HCT116 (cell line): ENCODE data around the gene GOLGA1. TPM values are rescaled to one million over a fixed set of nuclear protein-coding genes. Genes with fewer than 3 reads are reported as not detected.

Experiments used
- ATAC-seq: fragments of 200-7000 bp; cut with Tn5 transposase; 2 replicates; pipeline ENCODE4 v1.9.1; 2020; ENCODE audit warnings: mild to moderate bottlenecking, moderate library complexity
- BruUV-seq: library from RNA; stranded (reverse); fragments of 400-500 nt; replicated peaks from 2 replicates; lab custom pipeline; 2021; lab: Mats Ljungman, UMichigan
- CTCF ChIA-PET: fragments of 300-600 bp; sonication (Branson Sonifier 250); formaldehyde crosslinking; loops from one replicate; lab custom pipeline; 2021; ENCODE audit warnings: antibody characterized with exemption; lab: Charles Lee
- POLR2A ChIA-PET: fragments of 300-600, 350-600 bp; sonication (Branson Sonifier 250); formaldehyde crosslinking; loops from one replicate; lab custom pipeline; 2021; ENCODE audit warnings: antibody characterized with exemption; lab: Charles Lee
- RAD21 ChIA-PET, 2 experiments: fragments of 300-600 bp; sonication (Branson Sonifier 250); formaldehyde crosslinking; loops; one replicate each; lab custom pipeline; 2023; ENCODE audit warnings: low total read pairs in 2 of 2; ENCODE audit not compliant: uncharacterized antibody in 2 of 2, unreplicated experiment in 2 of 2, low non-redundant PET in 1 of 2; lab: Charles Lee
- DNase-seq: peaks from one replicate; pipeline ENCODE4 v3.0.0-alpha.2; 2010; ENCODE audit warnings: low read depth, low spot score
- H2AFZ ChIP-seq: fragments of 200-600 bp; shearing (Covaris generic), sonication (generic); 2 replicates; pipeline ENCODE4 v1.6.1; 2017; ENCODE audit warnings: low read depth, mixed run types, mixed read lengths, antibody characterized with exemption, low read length; ENCODE audit not compliant: poor library complexity, severe bottlenecking
- H3K27ac ChIP-seq: 2 replicates; pipeline ENCODE4 v1.5.1; 2012; ENCODE audit warnings: low read depth, low read length
- H3K27me3 ChIP-seq: fragments of 200-600 bp; sonication (generic); 2 replicates; pipeline ENCODE4 v1.6.1; 2016; ENCODE audit warnings: mixed run types, low read length, mixed read lengths; ENCODE audit not compliant: insufficient read depth
- H3K36me3 ChIP-seq, 2 experiments: fragments of 200-500 bp in 1 of 2; fragments of 200-600 bp in 1 of 2; sonication (Bioruptor generic) in 1 of 2; sonication (generic) in 1 of 2; 2 replicates each; pipeline versions ENCODE4 v1.5.1 to v1.6.1; 2014 to 2016; ENCODE audit warnings: low read length in 2 of 2, inconsistent platforms in 1 of 2, mixed read lengths in 1 of 2, mixed run types in 1 of 2; ENCODE audit not compliant: insufficient read depth in 2 of 2, control insufficient read depth in 1 of 2
- H3K4me1 ChIP-seq, 2 experiments: fragments of 200-600 bp in 1 of 2; sonication (generic) in 1 of 2; 2 replicates each; pipeline versions ENCODE4 v1.5.1 to v1.6.1; 2012 to 2017; ENCODE audit warnings: low read length in 2 of 2, inconsistent platforms in 1 of 2, mild to moderate bottlenecking in 1 of 2, mixed read lengths in 1 of 2, mixed run types in 1 of 2, moderate library complexity in 1 of 2; ENCODE audit not compliant: insufficient read depth in 2 of 2, control insufficient read depth in 1 of 2
- H3K4me2 ChIP-seq: fragments of 200-600 bp; sonication (generic); 2 replicates; pipeline ENCODE4 v1.6.1; 2017; ENCODE audit warnings: mixed run types, low read length, mixed read lengths
- H3K4me3 ChIP-seq, 2 experiments: fragments of 200-600 bp in 1 of 2; sonication (generic) in 1 of 2; replicated peaks in 1 of 2; 2 replicates each; pipeline ENCODE4 v1.5.1; 2011 to 2016; ENCODE audit warnings: low read length in 2 of 2, control low read depth in 1 of 2, low read depth in 1 of 2, mild to moderate bottlenecking in 1 of 2, mixed read lengths in 1 of 2, mixed run types in 1 of 2
- H3K79me2 ChIP-seq: fragments of 200-600 bp; sonication (generic); 2 replicates; pipeline ENCODE4 v1.6.1; 2017; ENCODE audit warnings: mild to moderate bottlenecking, mixed run types, low read length, moderate library complexity, mixed read lengths; ENCODE audit not compliant: insufficient read depth
- H3K9ac ChIP-seq: fragments of 200-600 bp; sonication (generic); 2 replicates; pipeline ENCODE4 v1.6.1; 2016; ENCODE audit warnings: low read length, mixed read lengths
- H3K9me2 ChIP-seq: fragments of 200-600 bp; sonication (generic), shearing (Covaris generic); 2 replicates; pipeline ENCODE4 v1.6.1; 2017; ENCODE audit warnings: mixed run types, mild to moderate bottlenecking, moderate library complexity; ENCODE audit not compliant: insufficient read depth
- H3K9me3 ChIP-seq, 2 experiments: fragments of 200-500 bp in 1 of 2; fragments of 200-600 bp in 1 of 2; sonication (Bioruptor generic) in 1 of 2; sonication (generic) in 1 of 2; 2 replicates each; pipeline ENCODE4 v1.6.1; 2014 to 2017; ENCODE audit warnings: low read length in 2 of 2, mixed read lengths in 2 of 2, inconsistent platforms in 1 of 2, low read depth in 1 of 2, mild to moderate bottlenecking in 1 of 2, mixed run types in 1 of 2, moderate library complexity in 1 of 2; ENCODE audit not compliant: control insufficient read depth in 1 of 2, insufficient read depth in 1 of 2
- H4K20me1 ChIP-seq: fragments of 200-600 bp; sonication (generic), shearing (Covaris generic); 2 replicates; pipeline ENCODE4 v1.6.1; 2017; ENCODE audit warnings: mixed run types, mild to moderate bottlenecking, moderate library complexity; ENCODE audit not compliant: insufficient read depth
- CEBPB ChIP-seq: IDR thresholded peaks from 2 replicates; pipeline ENCODE4 v1.6.1; 2012; ENCODE audit warnings: low read depth
- CTCF ChIP-seq, 3 experiments: fragments of 200-600 bp in 1 of 3; sonication (generic) in 1 of 3; IDR thresholded peaks in 2 of 3; conservative IDR thresholded peaks in 1 of 3; 2 replicates each; pipeline ENCODE4 v1.5.1; 2012 to 2017; ENCODE audit warnings: low read depth in 2 of 3, low read length in 2 of 3, antibody characterized with exemption in 1 of 3, borderline replicate concordance in 1 of 3, control low read depth in 1 of 3, mild to moderate bottlenecking in 1 of 3, mixed read lengths in 1 of 3, mixed run types in 1 of 3, moderate library complexity in 1 of 3; ENCODE audit not compliant: insufficient read depth in 1 of 3
- EGR1 ChIP-seq: IDR thresholded peaks from 2 replicates; pipeline ENCODE4 v1.6.1; 2012; ENCODE audit warnings: low read depth
- ELF1 ChIP-seq: IDR thresholded peaks from 2 replicates; pipeline ENCODE4 v1.6.1; 2012; ENCODE audit warnings: low read depth, borderline replicate concordance
- EZH2phosphoT487 ChIP-seq: fragments of 200-600 bp; IDR thresholded peaks from 2 replicates; pipeline ENCODE4 v1.6.1; 2018; ENCODE audit warnings: antibody characterized with exemption, borderline replicate concordance
- FOSL1 ChIP-seq: IDR thresholded peaks from 2 replicates; pipeline ENCODE4 v1.6.1; 2012; ENCODE audit warnings: low read depth
- JUND ChIP-seq: IDR thresholded peaks from 2 replicates; pipeline ENCODE4 v1.6.1; 2012
- POLR2A ChIP-seq: IDR thresholded peaks from 2 replicates; pipeline ENCODE4 v1.7.0; 2011; ENCODE audit warnings: borderline replicate concordance; ENCODE audit not compliant: insufficient read depth, insufficient read length; ENCODE audit errors: extremely low read depth
- RAD21 ChIP-seq: IDR thresholded peaks from 2 replicates; pipeline ENCODE4 v1.6.1; 2012; ENCODE audit warnings: low read depth, mild to moderate bottlenecking
- SIN3A ChIP-seq: IDR thresholded peaks from 2 replicates; pipeline ENCODE4 v1.6.1; 2012; ENCODE audit warnings: low read depth
- SP1 ChIP-seq: IDR thresholded peaks from 2 replicates; pipeline ENCODE4 v1.6.1; 2012; ENCODE audit warnings: low read depth
- SRF ChIP-seq: IDR thresholded peaks from 2 replicates; pipeline ENCODE4 v1.6.1; 2012; ENCODE audit warnings: low read depth
- TCF7L2 ChIP-seq: IDR thresholded peaks from 2 replicates; pipeline ENCODE4 v1.7.0; 2011; ENCODE audit warnings: borderline replicate concordance, inconsistent platforms; ENCODE audit not compliant: insufficient read depth, insufficient read length; ENCODE audit errors: extremely low read depth
- YY1 ChIP-seq: IDR thresholded peaks from 2 replicates; pipeline ENCODE4 v1.6.1; 2011; ENCODE audit warnings: low read length, low read depth, moderate library complexity, mild to moderate bottlenecking; ENCODE audit not compliant: insufficient replicate concordance; ENCODE audit errors: extremely low read depth
- intact Hi-C: fragments of 100-400 bp; cut with micrococcal nuclease; formaldehyde crosslinking; loops from 2 replicates; pipeline ENCODE4 v1.10.0; 2022
- total RNA-seq: library from RNA; stranded (reverse); gene quantifications from one replicate; pipeline ENCODE4 v1.2.1, GENCODE V29; 2021; ENCODE audit not compliant: unreplicated experiment
- TF ChIP-seq, protein P1 (sequence below): IDR thresholded peaks from 2 replicates; pipeline ENCODE4 v1.6.1; 2012; ENCODE audit warnings: low read depth
- TF ChIP-seq, protein P2 (sequence below): IDR thresholded peaks from 2 replicates; pipeline ENCODE4 v1.6.1; 2012
- TF ChIP-seq, protein P3 (sequence below): IDR thresholded peaks from 2 replicates; pipeline ENCODE4 v1.6.1; 2011; ENCODE audit warnings: mild to moderate bottlenecking, low read length, moderate library complexity; ENCODE audit not compliant: insufficient replicate concordance; ENCODE audit errors: extremely low read depth
- TF ChIP-seq, protein P4 (sequence below): IDR thresholded peaks from 2 replicates; pipeline ENCODE4 v1.6.1; 2012

The GOLGA1 gene
- total RNA-seq, 1 experiment from 2014 or later: 13.1 TPM

DNA sequence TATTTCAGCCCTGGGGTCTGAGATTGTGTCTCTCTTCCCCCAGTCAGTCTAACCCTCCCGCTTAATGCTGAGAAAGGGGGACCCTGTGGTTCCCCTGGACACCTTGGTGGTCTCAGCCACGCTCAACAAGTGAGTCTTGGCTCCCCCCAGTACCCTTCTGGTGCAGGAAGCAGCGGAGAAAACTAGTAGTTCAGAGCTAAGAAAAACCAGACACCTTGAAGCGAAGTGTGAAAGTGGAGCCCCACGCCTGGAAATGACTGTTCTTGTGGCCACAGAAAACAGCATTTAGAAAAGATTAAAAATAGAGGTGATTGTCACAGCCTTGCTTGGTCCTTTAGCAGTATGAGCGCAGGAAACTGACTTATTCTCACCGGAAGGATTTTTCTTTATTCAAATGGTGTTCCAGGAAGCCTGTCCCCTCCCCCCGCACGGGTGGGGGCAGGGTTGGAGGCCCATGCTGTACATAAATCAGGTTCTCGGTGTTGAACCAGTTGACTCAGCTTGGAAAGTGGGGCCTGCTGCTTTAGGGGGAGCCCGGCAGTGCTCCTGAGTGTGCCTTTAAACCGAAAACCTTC is 70.8 kb downstream of the GOLGA1 start:
- ATAC-seq (no peak), DNase-seq (no peak)
- Histone ChIP-seq H3K27ac (peak overlapping the region; percentile 96), H4K20me1 (peaks cover 17% of the 10 kb centered on the region; the same call in 1 of the 2 replicates), H3K4me1 (peaks cover 19 to 48% of the 10 kb centered on the region in 2 experiments), H3K4me3 (peak overlapping the region; percentile 91 to 94), H3K9me2 (no peaks in the 10 kb centered on the region), H3K27me3 (no peaks in the 10 kb centered on the region), H3K9me3 (no peaks in the 10 kb centered on the region), H2AFZ (no peak overlapping the region), H3K79me2 (peaks cover 81% of the 10 kb centered on the region), H3K4me2 (peak overlapping the region; percentile 84), H3K9ac (peak overlapping the region; percentile 98), H3K36me3 (peaks cover 7 to 29% of the 10 kb centered on the region in 2 experiments; a peak in 2 of 4 replicates)
- TSS peak; percentile 59 for BruUV-seq
- RAD21 ChIA-PET: no interaction called here
- intact Hi-C loops: no loop called here
- CTCF ChIA-PET: no interaction called here
- TF ChIP-seq TCF7L2: no peak
- no peak for TF ChIP-seq JUND
- no peak for TF ChIP-seq SIN3A
- TF ChIP-seq, protein P1, sequence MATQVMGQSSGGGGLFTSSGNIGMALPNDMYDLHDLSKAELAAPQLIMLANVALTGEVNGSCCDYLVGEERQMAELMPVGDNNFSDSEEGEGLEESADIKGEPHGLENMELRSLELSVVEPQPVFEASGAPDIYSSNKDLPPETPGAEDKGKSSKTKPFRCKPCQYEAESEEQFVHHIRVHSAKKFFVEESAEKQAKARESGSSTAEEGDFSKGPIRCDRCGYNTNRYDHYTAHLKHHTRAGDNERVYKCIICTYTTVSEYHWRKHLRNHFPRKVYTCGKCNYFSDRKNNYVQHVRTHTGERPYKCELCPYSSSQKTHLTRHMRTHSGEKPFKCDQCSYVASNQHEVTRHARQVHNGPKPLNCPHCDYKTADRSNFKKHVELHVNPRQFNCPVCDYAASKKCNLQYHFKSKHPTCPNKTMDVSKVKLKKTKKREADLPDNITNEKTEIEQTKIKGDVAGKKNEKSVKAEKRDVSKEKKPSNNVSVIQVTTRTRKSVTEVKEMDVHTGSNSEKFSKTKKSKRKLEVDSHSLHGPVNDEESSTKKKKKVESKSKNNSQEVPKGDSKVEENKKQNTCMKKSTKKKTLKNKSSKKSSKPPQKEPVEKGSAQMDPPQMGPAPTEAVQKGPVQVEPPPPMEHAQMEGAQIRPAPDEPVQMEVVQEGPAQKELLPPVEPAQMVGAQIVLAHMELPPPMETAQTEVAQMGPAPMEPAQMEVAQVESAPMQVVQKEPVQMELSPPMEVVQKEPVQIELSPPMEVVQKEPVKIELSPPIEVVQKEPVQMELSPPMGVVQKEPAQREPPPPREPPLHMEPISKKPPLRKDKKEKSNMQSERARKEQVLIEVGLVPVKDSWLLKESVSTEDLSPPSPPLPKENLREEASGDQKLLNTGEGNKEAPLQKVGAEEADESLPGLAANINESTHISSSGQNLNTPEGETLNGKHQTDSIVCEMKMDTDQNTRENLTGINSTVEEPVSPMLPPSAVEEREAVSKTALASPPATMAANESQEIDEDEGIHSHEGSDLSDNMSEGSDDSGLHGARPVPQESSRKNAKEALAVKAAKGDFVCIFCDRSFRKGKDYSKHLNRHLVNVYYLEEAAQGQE: no peak
- TF ChIP-seq, protein P2, sequence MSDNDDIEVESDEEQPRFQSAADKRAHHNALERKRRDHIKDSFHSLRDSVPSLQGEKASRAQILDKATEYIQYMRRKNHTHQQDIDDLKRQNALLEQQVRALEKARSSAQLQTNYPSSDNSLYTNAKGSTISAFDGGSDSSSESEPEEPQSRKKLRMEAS: no peak
- TF ChIP-seq CTCF (IDR thresholded peaks at IDR 0.05 in 2 of 3, conservative IDR thresholded peaks at IDR 0.05 in 1 of 3; ENCODE audit: borderline replicate concordance in 1 of 3, insufficient read depth in 1 of 3, low read depth in 2 of 3, low read length in 2 of 3): no peak
- TF ChIP-seq CEBPB: no peak
- TF ChIP-seq POLR2A: no peak
- no peak for TF ChIP-seq EGR1
- TF ChIP-seq, protein P3, sequence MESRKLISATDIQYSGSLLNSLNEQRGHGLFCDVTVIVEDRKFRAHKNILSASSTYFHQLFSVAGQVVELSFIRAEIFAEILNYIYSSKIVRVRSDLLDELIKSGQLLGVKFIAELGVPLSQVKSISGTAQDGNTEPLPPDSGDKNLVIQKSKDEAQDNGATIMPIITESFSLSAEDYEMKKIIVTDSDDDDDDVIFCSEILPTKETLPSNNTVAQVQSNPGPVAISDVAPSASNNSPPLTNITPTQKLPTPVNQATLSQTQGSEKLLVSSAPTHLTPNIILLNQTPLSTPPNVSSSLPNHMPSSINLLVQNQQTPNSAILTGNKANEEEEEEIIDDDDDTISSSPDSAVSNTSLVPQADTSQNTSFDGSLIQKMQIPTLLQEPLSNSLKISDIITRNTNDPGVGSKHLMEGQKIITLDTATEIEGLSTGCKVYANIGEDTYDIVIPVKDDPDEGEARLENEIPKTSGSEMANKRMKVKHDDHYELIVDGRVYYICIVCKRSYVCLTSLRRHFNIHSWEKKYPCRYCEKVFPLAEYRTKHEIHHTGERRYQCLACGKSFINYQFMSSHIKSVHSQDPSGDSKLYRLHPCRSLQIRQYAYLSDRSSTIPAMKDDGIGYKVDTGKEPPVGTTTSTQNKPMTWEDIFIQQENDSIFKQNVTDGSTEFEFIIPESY: no peak
- TF ChIP-seq SRF: no peak
- no peak for TF ChIP-seq RAD21
- no peak for TF ChIP-seq EZH2phosphoT487
- TF ChIP-seq SP1: no peak
- no peak for TF ChIP-seq ELF1
- no peak for TF ChIP-seq YY1
- no peak for TF ChIP-seq FOSL1
- TF ChIP-seq, protein P4, sequence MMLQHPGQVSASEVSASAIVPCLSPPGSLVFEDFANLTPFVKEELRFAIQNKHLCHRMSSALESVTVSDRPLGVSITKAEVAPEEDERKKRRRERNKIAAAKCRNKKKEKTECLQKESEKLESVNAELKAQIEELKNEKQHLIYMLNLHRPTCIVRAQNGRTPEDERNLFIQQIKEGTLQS: no peak
- POLR2A ChIA-PET: no interaction called here
